NCI-H187 (cell line): Measurements from ENCODE around the gene DCAF8.

ENCODE experiments used
- DNase-seq, 2 experiments: peaks; one replicate each; lab custom pipeline; 2025; lab: John Stamatoyannopoulos, UW

Gene DCAF8

GRCh38 chr1:160205242-160206035, 56.9 kb downstream of the DCAF8 start, which contains the start of gene PEA15:
Gene PEA15 (plus strand): TSS chr1:160205384. CDS start chr1:160211545, 6,161 bp downstream.
- DNase-seq = peak; percentile 42 to 83

GRCh38 chr1:160204526-160205241, 57.7 kb downstream of the DCAF8 start:
- DNase-seq = no peak

GRCh38 chr1:160200786-160201185, 61.6 kb downstream of the DCAF8 start:
- DNase-seq = no peak

GRCh38 chr1:160197231-160197630, 65.1 kb downstream of the DCAF8 start:
- no peak for DNase-seq

GRCh38 chr1:160196143-160196542, 66.2 kb downstream of the DCAF8 start:
- DNase-seq = no peak

GRCh38 chr1:160194737-160195059, 67.7 kb downstream of the DCAF8 start:
- DNase-seq = no peak

- no peak for DNase-seq
Observed at GRCh38 chr1:160193832-160194736, 68.3 kb downstream of the DCAF8 start.

- peak; percentile 77 to 82 for DNase-seq
Observed at GRCh38 chr1:160193091-160193819, 69.1 kb downstream of the DCAF8 start.

- DNase-seq = no peak
Observed at GRCh38 chr1:160192234-160192633, 70.1 kb downstream of the DCAF8 start.

GRCh38 chr1:160191756-160192155, 70.6 kb downstream of the DCAF8 start:
- DNase-seq = no peak

- DNase-seq = no peak
Observed at GRCh38 chr1:160189649-160190625, 72.4 kb downstream of the DCAF8 start, which contains the start of gene CASQ1. Gene CASQ1 (plus strand): TSS chr1:160190575. CDS start chr1:160190752, 177 bp downstream.

- DNase-seq = no peak
Observed at GRCh38 chr1:160188341-160188740, 74.0 kb downstream of the DCAF8 start.

GRCh38 chr1:160187407-160187806, 74.9 kb downstream of the DCAF8 start:
- DNase-seq = no peak

- DNase-seq = no peak
Observed at GRCh38 chr1:160186729-160187128, 75.6 kb downstream of the DCAF8 start.

GRCh38 chr1:160186246-160186645, 76.1 kb downstream of the DCAF8 start:
- no peak for DNase-seq

GRCh38 chr1:160179336-160179735, 83.0 kb downstream of the DCAF8 start:
- DNase-seq = no peak

- DNase-seq = no peak
Observed at GRCh38 chr1:160178731-160179130, 83.6 kb downstream of the DCAF8 start.

GRCh38 chr1:160177667-160178066, 84.7 kb downstream of the DCAF8 start:
- DNase-seq = no peak

- DNase-seq = no peak
Observed at GRCh38 chr1:160177231-160177630, 85.1 kb downstream of the DCAF8 start.

GRCh38 chr1:160171980-160172379, 90.4 kb downstream of the DCAF8 start:
- DNase-seq = no peak
